ENCODE measurements around the gene VTCN1.

Gene VTCN1

DNA sequence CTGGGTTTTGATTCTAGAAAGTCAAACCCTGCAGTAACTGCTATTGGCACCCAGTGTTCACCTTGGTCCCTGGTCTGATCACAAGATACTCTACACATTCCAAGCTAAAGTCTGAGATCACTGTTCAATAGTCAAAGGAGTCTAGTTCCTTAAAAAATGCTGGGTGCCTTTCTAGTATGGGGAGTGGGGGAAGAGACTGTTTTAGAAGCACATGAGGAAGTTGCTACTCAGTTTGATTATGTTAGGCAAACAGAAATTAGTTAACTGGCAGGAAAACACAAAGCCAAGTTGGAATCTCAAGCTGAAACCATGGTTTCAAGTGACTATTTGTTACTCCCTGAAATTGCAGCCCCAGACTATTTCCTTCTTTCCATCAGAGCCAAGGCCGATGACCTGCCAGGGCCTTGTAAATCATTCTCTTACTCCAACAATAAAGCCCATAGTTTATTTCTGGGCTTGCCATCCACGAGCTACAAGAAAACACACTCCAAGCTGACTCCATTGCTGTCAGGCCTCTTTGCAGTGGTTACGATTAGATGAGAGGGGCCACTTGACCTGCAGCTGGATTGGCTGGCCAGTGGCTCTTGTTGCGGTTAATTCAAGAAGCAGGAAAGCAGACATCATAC is 21.1 kb upstream of the VTCN1 start:
- TF ChIP-seq, protein P1, sequence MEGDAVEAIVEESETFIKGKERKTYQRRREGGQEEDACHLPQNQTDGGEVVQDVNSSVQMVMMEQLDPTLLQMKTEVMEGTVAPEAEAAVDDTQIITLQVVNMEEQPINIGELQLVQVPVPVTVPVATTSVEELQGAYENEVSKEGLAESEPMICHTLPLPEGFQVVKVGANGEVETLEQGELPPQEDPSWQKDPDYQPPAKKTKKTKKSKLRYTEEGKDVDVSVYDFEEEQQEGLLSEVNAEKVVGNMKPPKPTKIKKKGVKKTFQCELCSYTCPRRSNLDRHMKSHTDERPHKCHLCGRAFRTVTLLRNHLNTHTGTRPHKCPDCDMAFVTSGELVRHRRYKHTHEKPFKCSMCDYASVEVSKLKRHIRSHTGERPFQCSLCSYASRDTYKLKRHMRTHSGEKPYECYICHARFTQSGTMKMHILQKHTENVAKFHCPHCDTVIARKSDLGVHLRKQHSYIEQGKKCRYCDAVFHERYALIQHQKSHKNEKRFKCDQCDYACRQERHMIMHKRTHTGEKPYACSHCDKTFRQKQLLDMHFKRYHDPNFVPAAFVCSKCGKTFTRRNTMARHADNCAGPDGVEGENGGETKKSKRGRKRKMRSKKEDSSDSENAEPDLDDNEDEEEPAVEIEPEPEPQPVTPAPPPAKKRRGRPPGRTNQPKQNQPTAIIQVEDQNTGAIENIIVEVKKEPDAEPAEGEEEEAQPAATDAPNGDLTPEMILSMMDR (IDR thresholded peaks at IDR 0.05; ENCODE audit: borderline replicate concordance, control extremely low read depth, extremely low read depth, insufficient read depth, missing control alignments): no peak
- in situ Hi-C loops (cut with MboI; ENCODE audit: low sequenced_read_pairs, unreplicated experiment): no loop called here
- no peak for DNase-seq (ENCODE audit: low spot score)

DNA sequence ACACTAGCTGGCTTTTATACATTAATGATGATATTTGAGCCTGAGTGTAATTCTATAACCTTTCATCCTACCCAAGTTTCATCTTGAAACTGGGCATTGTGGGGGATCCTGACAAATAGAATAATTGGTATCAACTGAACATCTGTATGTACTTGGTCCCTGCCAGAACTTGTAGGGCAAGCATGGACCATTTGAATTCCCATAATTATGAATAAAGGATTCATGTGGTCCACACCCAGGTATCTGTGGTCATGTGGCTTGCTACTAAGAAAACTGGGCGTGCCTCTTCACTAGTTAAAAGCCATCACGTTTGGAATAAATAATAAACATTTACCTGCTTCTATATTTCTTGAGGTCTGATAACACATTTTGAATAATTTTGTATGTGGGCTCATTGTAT is 20.6 kb upstream of the VTCN1 start:
- TF ChIP-seq, protein P1 (IDR thresholded peaks at IDR 0.05; ENCODE audit: borderline replicate concordance, control extremely low read depth, extremely low read depth, insufficient read depth, missing control alignments): no peak
- DNase-seq (ENCODE audit: low spot score): no peak
- in situ Hi-C loops (cut with MboI; ENCODE audit: low sequenced_read_pairs, unreplicated experiment): no loop called here

DNA sequence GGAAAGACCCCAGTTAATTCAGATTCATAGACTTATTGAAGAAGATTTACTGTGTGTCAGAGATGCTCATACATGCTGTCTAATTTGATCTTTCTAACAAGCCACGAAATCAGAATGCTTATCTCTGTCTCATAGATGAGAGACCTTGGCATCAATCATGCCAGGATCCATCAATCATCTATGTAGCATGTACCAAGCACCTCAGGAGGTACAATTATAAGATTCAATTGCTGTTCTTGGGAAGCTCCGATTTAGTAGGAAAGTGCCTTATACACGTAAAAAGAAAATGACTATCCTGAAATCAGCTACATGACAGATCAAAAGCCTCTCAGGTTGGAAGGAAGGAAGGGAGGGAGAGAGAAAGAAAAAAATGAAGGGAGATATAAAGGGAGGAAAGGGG is 18.5 kb upstream of the VTCN1 start:
- in situ Hi-C loops (cut with MboI; ENCODE audit: low sequenced_read_pairs, unreplicated experiment): no loop called here
- no peak for DNase-seq (ENCODE audit: low spot score)
- TF ChIP-seq, protein P1 (IDR thresholded peaks at IDR 0.05; ENCODE audit: borderline replicate concordance, control extremely low read depth, extremely low read depth, insufficient read depth, missing control alignments): no peak

DNA sequence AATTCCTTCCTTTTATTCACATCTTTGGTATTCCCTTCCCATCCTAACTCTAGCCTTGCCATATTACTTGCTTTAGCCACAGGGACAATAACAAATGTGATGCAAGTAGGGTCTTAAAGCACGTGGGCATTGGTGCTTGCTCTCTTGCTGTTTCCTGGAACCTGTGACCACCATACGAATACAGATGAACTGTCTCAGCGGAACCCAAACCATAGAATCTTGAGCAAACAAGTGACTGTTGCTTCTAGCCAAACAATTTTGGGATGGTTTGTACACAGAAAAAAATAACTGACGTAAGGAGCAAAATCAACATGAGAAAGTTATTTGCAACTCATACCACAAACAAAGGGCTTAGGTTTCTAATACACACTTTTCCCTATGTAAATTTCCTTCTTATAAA is 15.2 kb upstream of the VTCN1 start:
- no peak for DNase-seq (ENCODE audit: low spot score)
- in situ Hi-C loops (cut with MboI; ENCODE audit: low sequenced_read_pairs, unreplicated experiment): no loop called here
- TF ChIP-seq, protein P1 (IDR thresholded peaks at IDR 0.05; ENCODE audit: borderline replicate concordance, control extremely low read depth, extremely low read depth, insufficient read depth, missing control alignments): no peak

DNA sequence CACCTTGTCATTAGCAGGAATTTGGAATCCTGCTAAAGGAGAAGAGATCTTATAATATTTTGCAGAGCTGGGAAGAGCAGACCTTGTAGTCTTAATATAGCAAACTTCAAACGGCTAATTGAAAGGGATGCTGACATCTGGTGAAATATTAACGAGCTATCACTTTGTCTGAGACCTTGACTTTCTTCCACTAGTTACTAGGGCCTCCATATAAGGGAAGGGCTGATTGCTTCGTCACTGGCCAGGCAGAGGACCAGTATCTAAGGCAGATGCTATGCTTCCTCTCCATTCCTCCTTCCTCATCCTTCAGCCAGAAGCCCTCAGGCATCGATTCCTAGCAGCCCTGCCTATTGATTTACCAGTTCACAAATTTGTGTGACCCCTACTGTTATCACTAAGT is 6.0 kb upstream of the VTCN1 start:
- in situ Hi-C loops (cut with MboI; ENCODE audit: low sequenced_read_pairs, unreplicated experiment): no loop called here
- DNase-seq (ENCODE audit: low spot score): no peak
- TF ChIP-seq, protein P1 (IDR thresholded peaks at IDR 0.05; ENCODE audit: borderline replicate concordance, control extremely low read depth, extremely low read depth, insufficient read depth, missing control alignments): no peak

DNA sequence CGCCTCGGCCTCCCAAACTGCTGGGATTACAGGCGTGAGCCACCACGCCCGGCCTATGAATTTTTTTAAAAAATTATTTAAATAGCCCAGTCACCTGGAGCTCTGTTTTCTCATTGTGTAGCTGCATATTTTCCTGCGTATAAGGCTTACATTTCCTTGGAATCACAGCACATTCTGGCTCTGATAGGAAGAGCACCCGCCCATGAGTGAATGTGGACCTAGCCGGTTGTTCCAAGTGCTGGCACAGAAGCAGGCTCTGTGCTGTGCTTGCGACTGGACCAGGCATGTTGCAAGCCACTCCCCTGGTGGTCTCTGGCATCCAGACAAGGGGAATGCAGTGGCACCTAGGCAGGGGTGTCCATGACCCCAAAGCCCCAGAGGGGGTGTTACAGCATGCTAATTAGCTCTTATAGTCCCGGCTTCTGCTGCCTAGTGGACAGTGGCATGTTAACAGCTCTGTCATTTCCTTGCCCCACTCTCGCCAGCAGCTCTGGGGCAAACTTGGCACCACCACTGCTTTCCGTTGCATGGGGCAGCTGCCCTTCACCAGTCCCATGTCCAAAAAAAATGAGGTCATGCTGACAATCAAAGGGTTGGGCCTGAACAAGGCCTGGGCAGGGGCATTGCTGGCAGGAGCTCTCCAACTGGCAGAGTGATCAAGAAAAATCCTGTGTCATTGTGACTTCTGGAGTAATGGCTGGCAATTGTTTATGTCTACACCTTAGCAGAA is 5.2 kb upstream of the VTCN1 start:
- no peak for DNase-seq (ENCODE audit: low spot score)
- in situ Hi-C loops (cut with MboI; ENCODE audit: low sequenced_read_pairs, unreplicated experiment): no loop called here
- TF ChIP-seq, protein P1 (IDR thresholded peaks at IDR 0.05; ENCODE audit: borderline replicate concordance, control extremely low read depth, extremely low read depth, insufficient read depth, missing control alignments): no peak

Data from GM13976 (cell line).